ES-I3 (cell line): ENCODE measurements around the gene MORN1.

Experiments used
- H3K36me3 ChIP-seq: 2 replicates; pipeline ENCODE4 v1.6.1; 2013; ENCODE audit warnings: mild to moderate bottlenecking, low read length, control low read depth, moderate library complexity; ENCODE audit not compliant: insufficient read depth
- H3K4me1 ChIP-seq: 2 replicates; pipeline ENCODE4 v1.6.1; 2013; ENCODE audit warnings: mild to moderate bottlenecking, control low read depth, low read length; ENCODE audit not compliant: insufficient read depth
- H3K9ac ChIP-seq: 2 replicates; pipeline ENCODE4 v1.6.1; 2013; ENCODE audit warnings: low read depth, mild to moderate bottlenecking, low read length, moderate library complexity
- H3K9me3 ChIP-seq: 2 replicates; pipeline ENCODE4 v1.6.1; 2013; ENCODE audit warnings: mild to moderate bottlenecking, low read length, moderate library complexity; ENCODE audit not compliant: control insufficient read depth, insufficient read depth

The MORN1 gene

DNA sequence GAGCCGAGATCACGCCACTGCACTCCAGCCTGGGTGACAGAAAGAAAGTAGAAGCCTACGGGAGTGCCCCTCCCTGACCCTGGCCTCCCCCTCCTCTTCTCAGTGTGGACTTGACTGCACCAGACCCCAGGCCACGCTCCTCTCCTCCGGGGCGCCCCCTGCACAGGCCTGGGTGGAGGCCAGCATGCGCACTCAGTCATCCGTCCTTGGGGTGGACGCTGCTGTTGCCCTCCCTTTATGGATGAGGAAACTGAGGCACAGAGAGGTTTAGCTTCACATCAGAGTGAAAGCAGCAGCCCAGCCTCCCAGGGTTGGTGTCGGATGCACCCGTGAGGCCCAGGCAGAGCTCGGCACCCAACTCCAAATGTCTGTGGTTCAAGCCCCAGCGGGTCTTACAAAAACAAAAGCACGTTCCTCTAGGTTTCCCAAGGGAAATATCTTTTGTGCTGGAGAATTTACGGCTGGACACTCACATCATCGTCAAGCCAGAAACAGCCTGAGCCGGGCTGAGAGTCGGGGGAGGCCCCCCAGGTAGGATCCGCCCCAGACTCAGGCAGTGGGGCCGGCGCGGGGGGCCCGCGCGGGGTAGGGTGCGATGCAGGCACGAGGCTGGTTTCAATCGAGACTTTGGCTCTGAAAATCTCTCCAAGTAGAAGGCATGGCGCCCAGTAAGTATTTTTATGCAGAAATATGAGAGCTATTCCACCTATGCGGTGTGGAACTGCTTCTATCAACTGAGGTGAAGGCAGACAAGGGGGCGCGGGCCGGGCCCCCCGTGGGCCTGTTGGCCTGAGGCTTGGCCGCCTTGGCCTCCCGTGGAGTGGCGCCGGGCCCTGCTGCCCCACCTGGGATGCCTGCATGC lies 36.6 kb downstream of the MORN1 start:
- H3K9me3 ChIP-seq = no peaks in the 10 kb centered on the region
- H3K4me1 ChIP-seq = no peaks in the 10 kb centered on the region
- H3K9ac ChIP-seq = no peak overlapping the region
- H3K36me3 ChIP-seq = no peaks in the 10 kb centered on the region

DNA sequence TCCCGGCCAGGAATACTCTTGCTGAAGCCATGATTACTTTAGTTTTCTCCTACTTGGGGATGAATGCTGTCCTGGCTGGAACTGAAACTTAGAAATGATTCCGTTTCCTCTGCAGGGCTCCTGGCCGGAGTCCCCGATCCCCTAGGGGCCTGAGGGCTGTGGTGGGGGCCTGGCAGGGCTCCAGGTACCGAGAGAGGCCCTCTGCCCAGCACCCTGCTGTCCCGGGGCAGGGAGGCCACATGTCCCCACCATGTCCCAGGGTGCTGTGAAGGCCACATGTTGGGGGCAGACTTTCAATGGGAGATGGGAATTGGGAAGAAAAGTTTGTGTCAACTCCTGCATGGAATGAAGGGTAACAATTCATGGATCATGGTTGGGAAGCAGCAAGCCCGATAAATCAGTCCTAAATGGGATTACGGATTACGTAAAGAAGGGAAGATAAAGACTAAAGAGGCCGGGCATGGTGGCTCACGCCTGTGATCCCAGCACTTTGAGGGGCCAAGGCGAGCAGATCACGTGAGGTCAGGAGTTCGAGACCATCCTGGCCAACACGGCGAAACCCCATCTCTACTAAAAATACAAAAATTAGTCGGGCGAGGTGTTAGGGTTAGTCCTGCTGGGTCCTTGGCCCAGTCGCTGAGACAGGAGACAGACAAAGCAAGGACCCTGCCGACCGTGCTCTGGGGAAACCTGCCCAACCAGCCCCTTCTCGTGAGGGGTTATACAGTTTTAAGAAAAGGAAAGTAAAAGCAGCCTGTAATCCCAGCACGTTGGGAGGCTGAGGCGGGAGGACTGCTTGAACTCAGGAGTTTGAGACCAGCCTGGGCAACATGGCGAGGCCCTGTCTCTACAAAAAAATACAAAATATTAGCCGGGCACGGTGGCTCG lies 37.6 kb downstream of the MORN1 start:
- Histone ChIP-seq H3K9ac (no peak overlapping the region), H3K4me1 (no peaks in the 10 kb centered on the region), H3K36me3 (no peaks in the 10 kb centered on the region), H3K9me3 (no peaks in the 10 kb centered on the region)

DNA sequence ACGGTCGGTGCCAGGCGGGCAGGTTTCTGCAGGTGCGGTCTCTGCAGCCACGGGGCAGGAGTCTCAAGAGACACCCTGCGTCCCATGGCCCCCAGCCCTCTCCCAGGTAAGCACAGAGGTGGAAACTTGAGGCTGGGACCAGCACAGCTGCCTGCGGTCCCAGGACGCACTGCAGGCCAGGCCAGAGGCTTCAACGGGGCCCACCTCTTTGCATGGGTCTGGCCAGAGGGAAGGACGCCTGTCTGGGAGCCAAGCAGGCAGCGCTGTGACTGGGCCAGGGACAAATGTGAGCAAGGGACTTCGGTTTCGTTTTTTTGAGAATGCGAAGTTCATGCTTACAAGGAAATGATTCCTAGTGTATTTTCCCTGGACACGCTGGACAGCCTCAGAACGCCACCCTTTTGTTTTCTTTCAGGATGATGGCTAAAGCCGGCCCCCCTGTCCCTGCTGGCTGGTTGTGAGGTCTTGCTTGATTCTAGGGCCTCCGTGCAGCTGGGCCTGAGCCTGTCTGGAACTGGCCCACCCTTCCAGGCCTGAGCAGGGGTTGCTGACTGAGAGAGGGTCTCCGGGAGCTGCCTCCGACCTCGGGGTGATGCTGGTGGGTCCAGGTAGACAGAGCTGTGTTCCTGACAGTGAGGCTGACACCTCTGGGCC lies 38.3 kb downstream of the MORN1 start:
- Histone ChIP-seq H3K4me1 (no peaks in the 10 kb centered on the region), H3K9ac (no peak overlapping the region)

DNA sequence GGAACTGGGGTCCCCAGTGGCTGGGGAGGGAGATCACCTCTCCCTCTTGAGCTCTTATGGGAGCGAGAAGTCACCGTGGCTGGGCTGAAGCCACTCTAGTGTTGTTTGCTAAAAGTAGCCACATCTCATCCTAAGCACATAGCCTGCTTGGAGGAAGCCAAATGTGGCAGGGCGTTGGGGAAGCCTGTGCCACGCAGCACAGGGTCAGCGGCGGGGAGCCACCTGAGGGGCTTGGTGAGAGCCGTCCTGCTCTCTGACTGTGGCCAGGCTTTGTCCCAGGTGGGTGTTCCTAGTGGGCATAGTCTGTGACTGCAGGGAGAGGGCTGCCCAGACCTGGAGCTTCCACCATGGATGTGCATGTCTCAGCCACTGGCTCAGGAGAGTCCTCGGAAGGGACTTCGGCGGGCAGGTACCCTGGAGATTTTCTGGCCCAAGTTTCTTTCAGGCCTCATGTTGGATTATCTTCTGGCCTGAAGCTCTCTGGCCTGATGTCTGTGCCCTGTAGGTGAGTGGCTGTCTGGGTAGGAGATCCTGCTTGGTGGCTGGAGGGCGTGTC lies 38.9 kb downstream of the MORN1 start:
- H3K36me3 ChIP-seq = no peaks in the 10 kb centered on the region
- no peaks in the 10 kb centered on the region for H3K9me3 ChIP-seq
- no peak overlapping the region for H3K9ac ChIP-seq
- no peaks in the 10 kb centered on the region for H3K4me1 ChIP-seq

More for the DNA sequence above, 38.3 kb downstream of the MORN1 start:
- no peaks in the 10 kb centered on the region for H3K9me3 ChIP-seq
- no peaks in the 10 kb centered on the region for H3K36me3 ChIP-seq

DNA sequence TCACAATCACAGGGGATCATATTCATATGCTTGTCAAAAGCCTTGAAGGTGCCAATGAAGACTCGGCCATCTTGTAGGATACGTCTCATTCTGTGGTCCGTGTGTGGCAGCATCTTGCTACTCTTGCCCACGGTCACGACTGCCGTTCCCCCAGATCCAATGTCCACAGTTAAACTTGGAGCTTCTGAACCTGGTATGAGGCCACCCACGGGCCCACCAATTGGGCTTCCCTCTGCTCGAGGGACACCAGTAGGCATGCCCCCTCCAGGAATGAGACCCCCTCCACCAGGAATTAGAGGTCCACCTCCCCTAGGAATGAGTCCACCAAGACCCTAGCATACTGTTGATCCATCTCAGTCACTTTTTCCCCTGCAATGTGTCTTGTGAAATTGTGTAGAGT lies 39.6 kb downstream of the MORN1 start:
- H3K9ac ChIP-seq = no peak overlapping the region
- no peaks in the 10 kb centered on the region for H3K36me3 ChIP-seq
- no peaks in the 10 kb centered on the region for H3K4me1 ChIP-seq
- H3K9me3 ChIP-seq = no peaks in the 10 kb centered on the region

DNA sequence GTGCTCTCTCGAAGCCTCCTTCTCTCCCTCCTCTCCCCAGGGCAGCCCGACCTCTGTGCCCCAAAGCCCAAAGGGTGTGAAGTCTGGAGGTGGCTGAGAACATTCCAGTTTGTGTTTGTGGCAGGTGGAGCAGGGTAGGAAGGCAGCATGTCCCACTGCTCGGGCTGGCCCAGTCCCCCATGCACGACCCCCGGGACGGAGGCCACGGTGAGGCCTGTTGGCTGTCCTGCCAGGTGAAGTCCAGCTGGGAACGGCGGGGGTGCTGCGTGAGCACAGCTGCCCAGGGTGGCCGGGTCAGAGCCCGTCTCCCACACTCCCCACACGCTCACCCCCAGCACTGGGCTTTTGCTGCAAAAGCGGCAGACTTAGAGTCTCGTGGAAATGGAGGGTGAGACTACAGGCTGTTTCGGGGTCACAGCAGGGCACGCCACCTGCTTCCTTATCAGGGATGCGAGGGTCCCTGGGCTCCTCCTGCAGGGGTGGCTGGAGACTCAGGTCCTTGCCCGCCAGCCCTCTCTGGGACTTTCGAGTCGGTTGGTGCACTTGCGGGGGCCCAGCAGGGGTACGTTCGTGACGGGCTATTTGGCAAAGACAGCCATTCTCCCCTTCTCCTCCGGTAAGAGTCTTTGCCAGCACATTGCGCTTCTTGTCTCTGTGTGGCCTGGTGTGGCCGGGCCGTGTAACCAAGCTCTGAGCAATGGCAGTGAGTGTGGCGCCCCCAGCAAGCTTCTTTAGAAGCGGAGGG lies 40.3 kb downstream of the MORN1 start:
- Histone ChIP-seq H3K36me3 (no peaks in the 10 kb centered on the region), H3K9ac (no peak overlapping the region), H3K4me1 (no peaks in the 10 kb centered on the region), H3K9me3 (no peaks in the 10 kb centered on the region)

DNA sequence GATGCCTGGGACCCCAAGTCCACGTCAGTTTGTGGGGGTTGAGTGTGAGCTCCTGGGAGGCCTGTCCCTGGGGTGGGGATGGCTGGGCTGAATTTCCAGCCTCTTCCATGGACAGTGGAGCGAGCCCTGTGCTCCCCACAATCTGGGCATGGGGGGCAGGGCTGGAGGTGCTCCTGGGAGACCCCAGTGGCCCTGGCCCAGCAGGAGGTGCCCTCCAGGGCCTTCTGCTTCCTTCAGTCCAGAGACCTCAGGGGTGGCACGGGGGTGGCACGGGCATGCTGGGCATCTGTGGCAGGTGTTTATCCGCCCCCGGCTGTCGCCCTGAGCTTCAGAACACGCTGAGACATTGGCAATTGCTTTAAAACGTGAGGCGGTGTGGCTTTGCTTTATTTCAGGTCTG lies 40.9 kb downstream of the MORN1 start:
- Histone ChIP-seq H3K4me1 (no peaks in the 10 kb centered on the region), H3K9me3 (no peaks in the 10 kb centered on the region), H3K36me3 (no peaks in the 10 kb centered on the region), H3K9ac (no peak overlapping the region)

DNA sequence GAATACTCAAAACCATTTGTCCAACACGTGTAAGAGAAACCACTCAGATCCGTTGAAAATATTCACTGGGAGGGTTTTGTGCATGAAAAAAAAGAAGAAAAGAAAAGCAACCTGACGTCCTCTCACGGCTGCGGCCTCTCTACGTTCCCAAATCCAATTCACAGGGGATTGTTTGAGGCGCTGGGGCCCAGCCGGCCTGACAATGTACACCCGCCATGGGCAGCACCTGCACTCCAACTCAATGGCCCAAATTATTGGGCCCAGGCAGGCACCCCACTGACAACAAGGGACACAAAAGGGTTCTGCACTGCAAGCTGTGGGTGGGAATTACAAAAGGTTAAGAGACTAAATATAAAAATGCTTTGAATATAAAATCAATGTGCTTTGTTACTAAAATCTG lies 41.5 kb downstream of the MORN1 start:
- no peaks in the 10 kb centered on the region for H3K36me3 ChIP-seq
- no peaks in the 10 kb centered on the region for H3K9me3 ChIP-seq
- H3K9ac ChIP-seq = no peak overlapping the region
- H3K4me1 ChIP-seq = no peaks in the 10 kb centered on the region

DNA sequence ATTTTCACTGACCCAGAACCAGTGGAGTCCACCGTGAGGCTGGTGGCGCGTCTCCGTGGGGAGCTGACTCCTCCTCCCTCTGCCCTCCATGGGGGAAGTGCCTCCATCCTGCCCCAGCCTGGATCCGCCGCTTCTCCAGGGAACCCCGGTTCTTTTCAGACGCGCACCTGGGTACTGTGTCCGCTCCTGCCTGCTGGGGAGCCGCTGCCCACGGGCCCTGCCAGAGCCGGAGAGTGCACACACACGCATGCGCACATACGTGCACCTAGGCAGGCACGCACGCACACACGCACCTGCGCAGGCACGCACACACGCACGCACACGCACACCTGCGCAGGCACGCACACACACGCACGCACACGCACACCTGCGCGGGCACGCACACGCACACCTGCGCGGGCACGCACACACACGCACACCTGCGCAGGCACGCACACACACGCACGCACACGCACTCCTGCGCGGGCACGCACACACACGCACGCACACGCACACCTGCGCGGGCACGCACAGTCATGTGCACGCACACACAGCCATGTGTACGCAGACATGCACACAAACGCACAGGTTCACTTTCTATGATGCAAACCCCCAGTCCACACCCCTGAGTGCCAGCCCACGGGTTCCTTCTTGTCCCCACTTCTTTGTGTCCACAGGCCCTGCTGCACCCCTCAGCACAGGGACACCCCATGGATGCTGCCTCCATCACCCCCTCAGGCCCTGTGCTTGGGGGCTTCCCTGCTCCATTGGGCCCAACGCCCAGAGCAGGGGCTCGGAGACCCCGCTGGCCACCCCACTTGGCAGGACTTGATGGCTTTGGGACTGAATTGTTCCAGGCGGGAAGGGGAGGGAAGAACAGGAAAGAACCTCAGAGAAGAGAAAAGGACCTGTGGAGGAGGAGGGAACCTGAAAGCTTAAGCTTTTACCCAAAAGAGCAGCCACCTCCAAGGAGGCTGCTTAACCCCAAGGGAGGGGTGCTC lies 42.7 kb downstream of the MORN1 start:
- Histone ChIP-seq H3K4me1 (no peaks in the 10 kb centered on the region), H3K9ac (no peak overlapping the region), H3K9me3 (no peaks in the 10 kb centered on the region), H3K36me3 (no peaks in the 10 kb centered on the region)

DNA sequence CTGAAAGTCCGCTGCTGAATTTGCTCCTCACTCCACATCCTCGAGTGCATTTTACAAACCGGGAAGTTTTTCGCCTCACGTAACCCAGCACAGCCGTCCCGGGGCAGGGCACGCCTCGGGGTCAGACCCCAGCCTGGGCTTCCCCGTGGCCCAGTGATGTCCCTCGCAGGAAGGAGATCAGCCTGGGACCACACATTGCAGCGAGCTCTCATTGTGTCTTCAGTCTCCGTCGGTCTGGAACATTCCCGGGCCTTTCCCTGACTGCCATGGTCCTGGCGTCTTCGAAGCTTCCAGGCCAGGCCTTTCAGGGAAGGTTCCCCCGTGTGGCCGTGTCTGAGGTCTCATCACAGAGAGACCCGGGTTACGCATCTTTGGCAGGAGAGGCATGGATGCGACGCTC lies 43.5 kb downstream of the MORN1 start:
- H3K4me1 ChIP-seq = no peaks in the 10 kb centered on the region
- H3K36me3 ChIP-seq = no peaks in the 10 kb centered on the region
- no peak overlapping the region for H3K9ac ChIP-seq
- no peaks in the 10 kb centered on the region for H3K9me3 ChIP-seq

DNA sequence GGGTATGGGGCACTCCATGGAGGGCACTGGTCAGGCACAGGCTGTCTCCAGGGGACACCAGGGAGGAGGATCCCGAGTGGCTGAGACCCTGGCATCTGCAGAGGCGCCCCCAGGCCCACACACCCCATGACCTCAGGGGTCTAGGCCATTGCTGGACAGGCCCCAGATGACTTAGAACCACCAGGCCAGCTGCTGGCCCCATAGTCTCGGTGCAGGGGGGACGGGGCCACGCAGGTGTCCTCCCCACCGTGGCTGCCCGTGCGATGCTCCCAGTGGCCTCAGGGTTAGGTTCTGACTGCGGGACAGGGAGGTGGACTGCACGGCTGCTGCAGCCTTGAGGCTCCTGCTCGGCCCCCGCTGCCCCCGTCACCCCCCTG lies 44.0 kb downstream of the MORN1 start:
- Histone ChIP-seq H3K9ac (no peak overlapping the region), H3K9me3 (no peaks in the 10 kb centered on the region), H3K4me1 (no peaks in the 10 kb centered on the region), H3K36me3 (no peaks in the 10 kb centered on the region)

DNA sequence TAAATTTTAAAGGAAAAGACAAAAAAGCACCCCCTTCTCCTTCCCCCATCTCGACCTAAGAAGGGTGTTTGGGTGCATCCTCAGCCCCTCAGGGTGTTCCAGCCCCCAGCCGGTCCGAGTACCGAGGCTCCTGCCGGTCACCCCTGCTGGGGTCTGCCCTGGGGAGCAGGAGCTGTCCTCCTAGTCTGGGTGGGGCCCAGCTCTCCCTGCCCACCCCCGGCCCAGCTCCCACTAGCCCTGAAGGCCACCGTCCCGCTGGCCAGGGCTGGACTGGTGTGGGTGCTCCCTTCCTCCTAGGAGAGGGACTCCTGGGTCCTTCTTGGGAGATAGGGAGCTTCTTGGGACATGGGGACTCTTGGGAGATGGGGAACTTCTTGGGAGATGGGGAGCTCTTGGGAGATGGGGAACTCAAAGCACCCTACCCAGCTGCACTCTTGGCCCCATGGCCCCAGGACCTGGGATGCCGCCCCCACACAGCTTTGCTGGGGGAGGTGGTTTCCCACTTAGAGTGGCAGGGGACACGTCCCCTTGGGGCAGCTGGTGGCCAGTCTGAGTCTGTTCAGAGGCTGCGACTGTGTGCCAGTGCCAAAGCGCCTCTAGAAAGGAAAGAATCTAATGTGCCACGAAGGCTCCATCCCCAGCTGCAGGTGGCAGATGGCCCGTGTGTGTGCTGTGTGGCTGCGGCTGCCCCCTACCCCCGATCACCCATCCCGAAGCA lies 44.5 kb downstream of the MORN1 start:
- Histone ChIP-seq H3K9me3 (no peaks in the 10 kb centered on the region), H3K9ac (no peak overlapping the region), H3K36me3 (no peaks in the 10 kb centered on the region), H3K4me1 (no peaks in the 10 kb centered on the region)
